Trophoblast cell (in vitro differentiated cells and primary cell): ENCODE results near the gene ANKRD33B.

Experiments
- DNase-seq, 2 donors: peaks; one replicate each; pipeline ENCODE4 v3.0.0-alpha.2; 2016
- H2AFZ ChIP-seq: 2 replicates; pipeline ENCODE4 v1.6.1; 2013; ENCODE audit warnings: low read length, moderate library complexity, mild to moderate bottlenecking; ENCODE audit not compliant: insufficient read depth, poor library complexity
- H2AK5ac ChIP-seq: 2 replicates; pipeline ENCODE4 v1.6.1; 2013; ENCODE audit warnings: mild to moderate bottlenecking, low read length
- H2BK120ac ChIP-seq: 2 replicates; pipeline ENCODE4 v1.6.1; 2013; ENCODE audit warnings: low read length, mild to moderate bottlenecking, moderate library complexity; ENCODE audit not compliant: insufficient read depth, poor library complexity
- H2BK12ac ChIP-seq: 2 replicates; pipeline ENCODE4 v1.6.1; 2013; ENCODE audit warnings: mild to moderate bottlenecking, low read length, moderate library complexity
- H2BK5ac ChIP-seq: 2 replicates; pipeline ENCODE4 v1.6.1; 2013; ENCODE audit warnings: low read length, low read depth, moderate library complexity, mild to moderate bottlenecking; ENCODE audit not compliant: poor library complexity
- H3K14ac ChIP-seq: 2 replicates; pipeline ENCODE4 v1.6.1; 2013; ENCODE audit warnings: mild to moderate bottlenecking, low read length
- H3K18ac ChIP-seq: 2 replicates; pipeline ENCODE4 v1.6.1; 2013; ENCODE audit warnings: mild to moderate bottlenecking, low read length
- H3K23ac ChIP-seq: 2 replicates; pipeline ENCODE4 v1.6.1; 2013; ENCODE audit warnings: low read length
- H3K27ac ChIP-seq: 2 replicates; pipeline ENCODE4 v1.5.1; 2013; ENCODE audit warnings: low read depth, mild to moderate bottlenecking, inconsistent platforms, low read length, moderate library complexity
- H3K27me3 ChIP-seq: 2 replicates; pipeline ENCODE4 v1.6.1; 2013; ENCODE audit warnings: inconsistent platforms, mild to moderate bottlenecking, low read length, moderate library complexity; ENCODE audit not compliant: insufficient read depth
- H3K36me3 ChIP-seq, 2 experiments: 1 replicate in 1 of 2; 2 replicates in 1 of 2; pipeline ENCODE4 v1.6.1; 2013; ENCODE audit warnings: low read length in 2 of 2, mild to moderate bottlenecking in 2 of 2, moderate library complexity in 1 of 2; ENCODE audit not compliant: insufficient read depth in 2 of 2, control insufficient read depth in 1 of 2
- H3K4ac ChIP-seq: 2 replicates; pipeline ENCODE4 v1.6.1; 2013; ENCODE audit warnings: low read depth, mild to moderate bottlenecking, low read length, moderate library complexity
- H3K4me1 ChIP-seq, 2 experiments: 1 replicate in 1 of 2; 2 replicates in 1 of 2; pipeline ENCODE4 v1.6.1; 2013; ENCODE audit warnings: low read length in 2 of 2, mild to moderate bottlenecking in 2 of 2, moderate library complexity in 1 of 2; ENCODE audit not compliant: insufficient read depth in 2 of 2, control insufficient read depth in 1 of 2
- H3K4me2 ChIP-seq: 2 replicates; pipeline ENCODE4 v1.6.1; 2013; ENCODE audit warnings: inconsistent platforms, mild to moderate bottlenecking, low read length, moderate library complexity
- H3K4me3 ChIP-seq: 2 replicates; pipeline ENCODE4 v1.5.1; 2013; ENCODE audit warnings: mild to moderate bottlenecking, low read depth, low read length, inconsistent platforms
- H3K79me1 ChIP-seq: one replicate; pipeline ENCODE4 v1.6.1; 2013; ENCODE audit warnings: low read length
- H3K79me2 ChIP-seq: 2 replicates; pipeline ENCODE4 v1.6.1; 2013; ENCODE audit warnings: low read length, mild to moderate bottlenecking; ENCODE audit not compliant: control insufficient read depth, insufficient read depth, poor library complexity
- H3K9ac ChIP-seq: 2 replicates; pipeline ENCODE4 v1.6.1; 2013; ENCODE audit warnings: mild to moderate bottlenecking, low read length
- H3K9me3 ChIP-seq: 2 replicates; pipeline ENCODE4 v1.6.1; 2013; ENCODE audit warnings: low read depth, mild to moderate bottlenecking, control low read depth, inconsistent platforms, low read length; ENCODE audit not compliant: insufficient read depth
- H4K12ac ChIP-seq: 2 replicates; pipeline ENCODE4 v1.6.1; 2013; ENCODE audit warnings: low read depth, mild to moderate bottlenecking, low read length, moderate library complexity
- H4K8ac ChIP-seq: 2 replicates; pipeline ENCODE4 v1.6.1; 2013; ENCODE audit warnings: low read depth, mild to moderate bottlenecking, low read length, moderate library complexity
- H4K91ac ChIP-seq: one replicate; pipeline ENCODE4 v1.6.1; 2013; ENCODE audit warnings: low read depth, mild to moderate bottlenecking, low read length, moderate library complexity
- WGBS: extraction: QIAGEN DNeasy Blood & Tissue Kit; methylation state at CpG from one replicate; pipeline ENCODE4 v1.1.7; 2013; ENCODE audit warnings: missing lambda C conversion rate; ENCODE audit not compliant: insufficient read length, insufficient coverage; ENCODE audit errors: extremely low coverage; 5-methylcytosine and 5-hydroxymethylcytosine counted together

Gene ANKRD33B

DNA sequence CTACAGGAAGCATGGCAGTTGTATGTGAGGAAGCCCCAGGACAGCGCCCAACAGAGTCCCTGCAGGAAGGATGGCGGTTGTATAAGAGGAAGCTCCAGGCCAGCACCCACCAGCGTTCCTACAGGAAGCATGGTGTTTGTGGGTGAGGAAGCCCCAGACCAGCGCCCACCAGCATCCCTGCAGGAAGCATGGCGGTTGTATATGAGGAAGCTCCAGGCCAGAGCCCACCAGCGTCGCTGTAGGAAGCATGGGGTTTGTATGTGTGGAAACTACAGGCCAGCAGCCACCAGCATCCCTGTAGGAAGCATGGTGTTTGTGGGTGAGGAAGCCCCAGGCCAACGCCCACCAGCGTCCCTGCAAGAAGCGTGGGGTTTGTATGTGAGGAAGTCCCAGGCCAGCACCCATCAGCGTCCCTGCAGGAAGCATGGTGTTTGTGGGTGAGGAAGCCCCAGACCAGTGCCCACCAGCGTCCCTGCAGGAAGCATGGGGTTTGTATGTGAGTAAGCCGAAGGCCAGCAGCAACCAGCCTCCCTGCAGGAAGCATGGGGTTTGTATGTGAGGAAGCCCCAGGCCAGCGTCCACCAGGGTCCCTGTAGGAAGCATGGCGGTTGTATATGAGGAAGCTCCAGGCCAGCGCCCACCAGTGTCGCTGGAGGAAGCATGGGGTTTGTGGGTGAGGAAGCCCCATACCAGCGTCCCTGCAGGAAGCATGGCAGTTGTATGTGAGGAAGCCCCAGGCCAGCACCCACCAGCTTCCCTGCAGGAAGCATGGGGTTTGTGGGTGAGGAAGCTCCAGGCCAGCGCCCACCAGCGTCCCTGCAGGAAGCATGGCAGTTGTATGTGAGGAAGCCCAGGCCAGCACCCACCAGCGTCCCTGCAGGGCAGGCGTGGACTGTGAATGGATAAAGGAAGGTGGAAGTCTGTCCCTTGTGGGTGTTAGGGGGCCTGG, 118.1 kb downstream of the ANKRD33B start:
- no peak overlapping the region for H3K14ac ChIP-seq
- no peak overlapping the region for H3K4me3 ChIP-seq
- no peak overlapping the region for H2AK5ac ChIP-seq
- no peak overlapping the region for H3K27ac ChIP-seq
- H4K8ac ChIP-seq = peak overlapping the region; percentile 17
- H3K79me1 ChIP-seq = no peaks in the 10 kb centered on the region
- no peak overlapping the region for H3K4me2 ChIP-seq
- H2BK120ac ChIP-seq = no peak overlapping the region
- no peak overlapping the region for H2BK12ac ChIP-seq
- H3K36me3 ChIP-seq = peaks cover 49 to 58% of the 10 kb centered on the region in 2 experiments
- no peak overlapping the region for H2AFZ ChIP-seq
- H3K23ac ChIP-seq = no peak overlapping the region
- H3K9me3 ChIP-seq = peaks cover 4% of the 10 kb centered on the region
- DNase-seq = no peak
- H3K9ac ChIP-seq = no peak overlapping the region
- peaks cover 2 to 5% of the 10 kb centered on the region in 2 experiments for H3K4me1 ChIP-seq
- no peak overlapping the region for H4K91ac ChIP-seq
- H3K4ac ChIP-seq = no peak overlapping the region
- WGBS = no CpG with 5 or more reads among the region's 22 CpGs
- H4K12ac ChIP-seq = no peak overlapping the region
- no peaks in the 10 kb centered on the region for H3K27me3 ChIP-seq
- H3K18ac ChIP-seq = peak overlapping the region; percentile 15
- H3K79me2 ChIP-seq = no peaks in the 10 kb centered on the region
- no peak overlapping the region for H2BK5ac ChIP-seq

DNA sequence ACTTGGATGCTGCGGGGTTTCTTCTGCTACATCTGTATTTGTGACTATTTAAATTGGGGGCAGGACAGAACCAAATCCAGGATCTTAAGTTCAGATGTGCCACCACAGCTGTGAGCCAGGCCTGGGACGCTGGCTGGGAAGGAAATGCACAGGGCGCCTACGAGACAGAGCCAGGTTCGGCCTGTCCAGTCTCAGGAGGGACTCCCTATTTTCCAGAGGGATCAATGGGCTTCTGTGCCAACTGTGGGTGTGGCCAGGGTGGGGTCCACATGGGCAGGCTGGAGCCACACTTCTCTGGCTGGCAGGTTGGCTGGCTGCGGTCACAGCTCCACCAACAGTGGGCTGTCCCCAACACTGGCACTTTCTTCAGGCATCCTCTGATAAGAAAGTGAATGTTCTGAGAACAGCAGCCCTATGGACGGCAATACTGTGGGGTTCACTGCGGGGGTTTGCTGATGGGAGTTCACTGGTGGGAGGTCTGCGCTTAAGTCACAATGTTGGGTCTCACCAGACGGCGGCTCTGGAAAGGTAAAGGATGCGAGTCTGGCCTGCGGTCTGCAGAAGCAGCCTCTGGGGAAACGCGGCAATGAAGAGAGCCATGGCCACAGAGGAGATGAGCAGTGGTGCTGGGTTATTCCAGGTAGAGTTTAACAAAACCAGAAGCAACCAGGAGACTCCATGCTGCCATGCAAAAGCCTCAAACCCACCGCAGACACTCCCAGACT, 119.1 kb downstream of the ANKRD33B start:
- no peak overlapping the region for H4K91ac ChIP-seq

DNA sequence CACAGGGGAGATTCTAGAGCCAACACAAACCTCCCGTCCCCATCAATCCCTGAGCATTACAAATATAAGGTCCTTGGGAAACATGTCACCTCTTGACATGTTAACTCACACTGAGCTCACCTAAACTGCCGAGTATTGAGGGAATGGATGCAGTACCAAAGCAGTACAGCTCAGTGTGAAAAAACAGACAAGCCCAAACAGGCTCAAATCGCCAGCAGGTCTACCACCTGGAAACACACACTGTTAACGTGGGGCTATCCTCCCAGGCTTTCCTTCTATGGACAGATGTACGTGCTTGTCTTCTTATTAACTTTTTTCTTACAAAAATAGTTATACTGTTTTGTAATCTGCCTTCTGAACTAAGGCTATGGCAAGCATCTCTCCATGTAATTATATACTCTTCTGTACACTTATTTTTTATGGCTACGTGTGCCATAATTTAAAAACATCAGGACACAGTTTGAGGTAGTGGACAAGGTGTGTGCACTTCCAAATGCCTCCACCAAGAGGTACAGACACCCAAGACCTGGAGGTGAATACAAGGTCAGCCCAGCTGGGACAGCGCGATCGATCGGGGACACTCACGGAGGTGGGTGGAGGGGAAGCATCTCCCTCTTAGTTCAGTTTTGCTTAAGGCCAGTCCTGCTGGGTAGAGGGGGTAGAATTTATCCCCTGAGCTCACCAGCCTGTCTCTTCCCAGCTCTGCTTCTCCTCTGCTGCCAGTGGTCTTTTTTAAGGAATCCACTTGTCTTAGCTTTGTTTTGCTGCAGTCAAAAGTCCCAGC, 120.6 kb downstream of the ANKRD33B start:
- no peaks in the 10 kb centered on the region for H3K79me2 ChIP-seq
- H3K9me3 ChIP-seq = no peaks in the 10 kb centered on the region
- H3K4ac ChIP-seq = no peak overlapping the region
- H2BK12ac ChIP-seq = no peak overlapping the region
- H3K79me1 ChIP-seq = peaks cover 4% of the 10 kb centered on the region
- no peak overlapping the region for H4K91ac ChIP-seq
- H3K27ac ChIP-seq = no peak overlapping the region
- H4K12ac ChIP-seq = no peak overlapping the region
- no peak overlapping the region for H3K23ac ChIP-seq
- no peak overlapping the region for H3K9ac ChIP-seq
- H3K4me2 ChIP-seq = no peak overlapping the region
- no peak overlapping the region for H2BK5ac ChIP-seq
- H2BK120ac ChIP-seq = no peak overlapping the region
- H3K4me3 ChIP-seq = no peak overlapping the region
- H3K18ac ChIP-seq = no peak overlapping the region
- no peak for DNase-seq
- no peak overlapping the region for H4K8ac ChIP-seq
- no CpG with 5 or more reads among the region's 11 CpGs for WGBS
- peaks cover 5 to 6% of the 10 kb centered on the region in 2 experiments for H3K4me1 ChIP-seq
- H3K14ac ChIP-seq = no peak overlapping the region
- no peaks in the 10 kb centered on the region for H3K27me3 ChIP-seq
- H2AK5ac ChIP-seq = no peak overlapping the region
- H3K36me3 ChIP-seq = peaks cover 38 to 43% of the 10 kb centered on the region in 2 experiments
- H2AFZ ChIP-seq = no peak overlapping the region

More for the DNA sequence above, 119.1 kb downstream of the ANKRD33B start:
- H3K9ac ChIP-seq = no peak overlapping the region
- H3K4me1 ChIP-seq = peaks cover 2 to 5% of the 10 kb centered on the region in 2 experiments
- no peak overlapping the region for H4K8ac ChIP-seq
- H3K36me3 ChIP-seq = peaks cover 46 to 51% of the 10 kb centered on the region in 2 experiments
- no peak overlapping the region for H4K12ac ChIP-seq
- H3K23ac ChIP-seq = no peak overlapping the region
- no peak overlapping the region for H3K4me3 ChIP-seq
- DNase-seq = no peak
- H3K27ac ChIP-seq = no peak overlapping the region
- no peak overlapping the region for H2BK120ac ChIP-seq
- no peak overlapping the region for H3K4ac ChIP-seq
- no peak overlapping the region for H3K18ac ChIP-seq
- H3K27me3 ChIP-seq = no peaks in the 10 kb centered on the region
- no peak overlapping the region for H2AK5ac ChIP-seq
- no peaks in the 10 kb centered on the region for H3K79me1 ChIP-seq
- H3K79me2 ChIP-seq = no peaks in the 10 kb centered on the region
- H2BK5ac ChIP-seq = no peak overlapping the region
- H2BK12ac ChIP-seq = no peak overlapping the region
- WGBS = no CpG with 5 or more reads among the region's 16 CpGs
- H3K14ac ChIP-seq = no peak overlapping the region
- H3K4me2 ChIP-seq = no peak overlapping the region
- H3K9me3 ChIP-seq = no peaks in the 10 kb centered on the region
- H2AFZ ChIP-seq = no peak overlapping the region

DNA sequence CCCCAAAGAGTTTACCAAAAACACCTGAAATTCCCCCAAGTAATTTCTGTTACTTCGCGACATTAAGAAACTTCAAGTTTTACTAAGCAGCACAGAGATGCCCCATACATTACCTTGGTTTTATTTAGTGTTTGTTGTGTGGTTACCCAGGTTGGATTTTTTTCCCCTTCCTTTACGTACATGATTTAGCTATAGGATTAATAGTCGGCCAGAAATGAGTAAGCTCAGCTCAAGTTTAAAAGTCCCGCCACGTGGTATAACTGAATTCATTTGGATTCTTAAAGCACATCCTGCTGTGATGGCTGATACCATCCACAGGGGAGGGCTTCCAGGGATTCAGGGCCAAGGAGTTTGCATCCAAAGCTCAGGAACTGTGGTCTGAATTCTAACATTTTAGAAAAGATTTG, 121.2 kb downstream of the ANKRD33B start:
- H2AFZ ChIP-seq = no peak overlapping the region
- H3K4me1 ChIP-seq = peaks cover 11 to 12% of the 10 kb centered on the region in 2 experiments
- no peak overlapping the region for H2BK120ac ChIP-seq
- no CpG with 5 or more reads among the region's 6 CpGs for WGBS
- no peak overlapping the region for H3K9ac ChIP-seq
- H3K4ac ChIP-seq = no peak overlapping the region
- H3K27ac ChIP-seq = no peak overlapping the region
- no peak overlapping the region for H3K4me3 ChIP-seq
- no peak overlapping the region for H4K12ac ChIP-seq
- H2BK5ac ChIP-seq = no peak overlapping the region
- no peak overlapping the region for H3K4me2 ChIP-seq
- no peak overlapping the region for H3K23ac ChIP-seq
- H3K14ac ChIP-seq = no peak overlapping the region
- no peak overlapping the region for H2AK5ac ChIP-seq
- H3K79me1 ChIP-seq = peaks cover 10% of the 10 kb centered on the region
- no peaks in the 10 kb centered on the region for H3K9me3 ChIP-seq
- H3K18ac ChIP-seq = no peak overlapping the region
- no peak overlapping the region for H2BK12ac ChIP-seq
- no peaks in the 10 kb centered on the region for H3K27me3 ChIP-seq
- H3K79me2 ChIP-seq = no peaks in the 10 kb centered on the region
- no peak overlapping the region for H4K8ac ChIP-seq
- H3K36me3 ChIP-seq = peaks cover 32 to 36% of the 10 kb centered on the region in 2 experiments
- H4K91ac ChIP-seq = no peak overlapping the region
- DNase-seq = no peak
